Measurements from ENCODE around the gene MYBPC1.

DNA sequence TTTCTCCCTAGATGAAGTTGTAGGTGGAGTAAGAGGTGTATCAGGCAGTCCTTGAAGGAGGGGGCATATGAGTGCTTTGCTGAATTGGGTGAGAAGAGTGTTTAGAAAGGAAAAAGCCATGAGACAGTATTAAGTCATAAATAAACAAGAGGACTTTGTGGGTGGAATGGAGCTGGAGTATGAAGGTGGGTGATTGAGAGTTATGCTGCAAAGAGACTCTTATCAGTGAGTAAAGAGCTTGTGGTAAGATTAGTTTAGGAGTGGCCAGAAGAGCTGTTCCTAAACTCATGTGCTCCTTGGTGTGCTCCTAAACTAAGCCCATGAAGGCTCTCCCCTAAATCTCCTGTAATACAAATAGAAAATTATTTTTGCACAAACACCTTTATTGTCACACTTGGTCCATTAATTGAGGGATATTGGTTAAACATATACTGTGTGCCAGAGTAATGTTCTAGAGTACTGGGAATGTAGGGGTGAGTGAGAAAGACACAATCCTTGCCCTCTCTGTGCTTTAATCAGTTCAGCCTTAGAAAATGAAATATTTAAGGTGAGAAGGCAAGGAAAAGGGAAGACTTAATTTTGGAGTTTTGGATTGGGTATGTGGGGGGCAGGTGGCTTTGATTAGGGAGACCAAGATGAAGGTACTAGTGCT, 112.5 kb downstream of the MYBPC1 start:
- TF ChIP-seq, protein P1, sequence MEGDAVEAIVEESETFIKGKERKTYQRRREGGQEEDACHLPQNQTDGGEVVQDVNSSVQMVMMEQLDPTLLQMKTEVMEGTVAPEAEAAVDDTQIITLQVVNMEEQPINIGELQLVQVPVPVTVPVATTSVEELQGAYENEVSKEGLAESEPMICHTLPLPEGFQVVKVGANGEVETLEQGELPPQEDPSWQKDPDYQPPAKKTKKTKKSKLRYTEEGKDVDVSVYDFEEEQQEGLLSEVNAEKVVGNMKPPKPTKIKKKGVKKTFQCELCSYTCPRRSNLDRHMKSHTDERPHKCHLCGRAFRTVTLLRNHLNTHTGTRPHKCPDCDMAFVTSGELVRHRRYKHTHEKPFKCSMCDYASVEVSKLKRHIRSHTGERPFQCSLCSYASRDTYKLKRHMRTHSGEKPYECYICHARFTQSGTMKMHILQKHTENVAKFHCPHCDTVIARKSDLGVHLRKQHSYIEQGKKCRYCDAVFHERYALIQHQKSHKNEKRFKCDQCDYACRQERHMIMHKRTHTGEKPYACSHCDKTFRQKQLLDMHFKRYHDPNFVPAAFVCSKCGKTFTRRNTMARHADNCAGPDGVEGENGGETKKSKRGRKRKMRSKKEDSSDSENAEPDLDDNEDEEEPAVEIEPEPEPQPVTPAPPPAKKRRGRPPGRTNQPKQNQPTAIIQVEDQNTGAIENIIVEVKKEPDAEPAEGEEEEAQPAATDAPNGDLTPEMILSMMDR (IDR thresholded peaks at IDR 0.05): no peak
- no peak for TF ChIP-seq POLR2A (IDR thresholded peaks at IDR 0.05)
- no peak for TF ChIP-seq POLR2AphosphoS5 (IDR thresholded peaks at IDR 0.05)

All from prostate gland (tissue), 2 donors.